GM20431 (cell line): ENCODE results near the gene CYP2E1.
"Not testable (repeated sequence)": the region's sequence is repeated elsewhere in the genome, so short reads cannot be mapped to it uniquely, and the experiment has no call there.

Experiments used
- in situ Hi-C: fragments of 300-500 bp; cut with MseI, MboI; formaldehyde crosslinking; loops from one replicate; pipeline ENCODE4 v1.15.0; 2020; ENCODE audit warnings: low sequenced_read_pairs; ENCODE audit not compliant: unreplicated experiment

The CYP2E1 gene

GRCh38 chr10:133527771-133528271, 658 bp downstream of the CYP2E1 start:
- in situ Hi-C loops: no loop called here

GRCh38 chr10:133528296-133528844, 1.2 kb downstream of the CYP2E1 start:
- in situ Hi-C loops: no loop called here

- in situ Hi-C loops: no loop called here
Observed at GRCh38 chr10:133528845-133529575, 1.8 kb downstream of the CYP2E1 start.

GRCh38 chr10:133529576-133529946, 2.4 kb downstream of the CYP2E1 start:
- in situ Hi-C loops: no loop called here

- in situ Hi-C loops: no loop called here
Observed at GRCh38 chr10:133530506-133530905, 3.3 kb downstream of the CYP2E1 start.

GRCh38 chr10:133532871-133533270, 5.7 kb downstream of the CYP2E1 start:
- in situ Hi-C loops: no loop called here

GRCh38 chr10:133534417-133534816, 7.3 kb downstream of the CYP2E1 start:
- in situ Hi-C loops: no loop called here

GRCh38 chr10:133536198-133536597, 9.0 kb downstream of the CYP2E1 start:
- in situ Hi-C loops: no loop called here

GRCh38 chr10:133537546-133538545, 10.7 kb downstream of the CYP2E1 start:
- in situ Hi-C loops: no loop called here

- in situ Hi-C loops: not testable (repeated sequence)
Observed at GRCh38 chr10:133541441-133541975, 14.3 kb downstream of the CYP2E1 start.

- in situ Hi-C loops: no loop called here
Observed at GRCh38 chr10:133544506-133544905, 17.3 kb downstream of the CYP2E1 start.

GRCh38 chr10:133554600-133554999, 27.4 kb downstream of the CYP2E1 start:
- in situ Hi-C loops: no loop called here

- in situ Hi-C loops: no loop called here
Observed at GRCh38 chr10:133555521-133555920, 28.4 kb downstream of the CYP2E1 start.

GRCh38 chr10:133557381-133557780, 30.2 kb downstream of the CYP2E1 start:
- in situ Hi-C loops: no loop called here

- in situ Hi-C loops: no loop called here
Observed at GRCh38 chr10:133559216-133559615, 32.1 kb downstream of the CYP2E1 start.

- in situ Hi-C loops: no loop called here
Observed at GRCh38 chr10:133564816-133565215, 37.7 kb downstream of the CYP2E1 start.

- in situ Hi-C loops: no loop called here
Observed at GRCh38 chr10:133565441-133566294, 38.5 kb downstream of the CYP2E1 start, which contains the start of gene SYCE1. Gene SYCE1, minus strand, starts transcription at chr10:133565583. Its CDS starts 54 bp downstream, at chr10:133565529.

GRCh38 chr10:133567119-133567518, 40.0 kb downstream of the CYP2E1 start:
- in situ Hi-C loops: no loop called here

GRCh38 chr10:133567609-133568286, 40.6 kb downstream of the CYP2E1 start:
- in situ Hi-C loops: no loop called here
